Endodermal cell (in vitro differentiated cells): ENCODE results near the gene TMEM120B. TPM values are rescaled to one million over a fixed set of nuclear protein-coding genes. Genes with fewer than 3 reads are reported as not detected.

Source experiments
- DNase-seq: peaks from one replicate; pipeline ENCODE4 v3.0.0-alpha.2; 2017
- H3K27ac ChIP-seq: 2 replicates; pipeline ENCODE4 v1.5.1; 2013; ENCODE audit warnings: mild to moderate bottlenecking, low read depth, low read length, moderate library complexity
- H3K27me3 ChIP-seq: 2 replicates; pipeline ENCODE4 v1.6.1; 2013; ENCODE audit warnings: mild to moderate bottlenecking, low read length, moderate library complexity; ENCODE audit not compliant: insufficient read depth, control insufficient read depth, poor library complexity, severe bottlenecking
- H3K36me3 ChIP-seq: 2 replicates; pipeline ENCODE4 v1.7.0; 2013; ENCODE audit warnings: mild to moderate bottlenecking, low read length, moderate library complexity; ENCODE audit not compliant: control insufficient read depth, insufficient read depth
- H3K4me1 ChIP-seq: one replicate; pipeline ENCODE4 v1.7.0; 2013; ENCODE audit warnings: low read length; ENCODE audit not compliant: control insufficient read depth, insufficient read depth
- H3K4me3 ChIP-seq: 2 replicates; pipeline ENCODE4 v1.5.1; 2013; ENCODE audit warnings: mild to moderate bottlenecking, low read length, moderate library complexity
- H3K9ac ChIP-seq: 2 replicates; pipeline ENCODE4 v1.6.1; 2013; ENCODE audit warnings: mild to moderate bottlenecking, low read length, moderate library complexity; ENCODE audit not compliant: poor library complexity, severe bottlenecking; ENCODE audit errors: extremely low read depth
- H3K9me3 ChIP-seq: 2 replicates; pipeline ENCODE4 v1.6.1; 2013; ENCODE audit warnings: mild to moderate bottlenecking, low read length, moderate library complexity; ENCODE audit not compliant: control insufficient read depth
- H3K27ac Mint-ChIP-seq: 2 replicates; pipeline ENCODE4 v1.8.0; 2020; ENCODE audit warnings: mixed read lengths
- H3K27me3 Mint-ChIP-seq: 2 replicates; pipeline ENCODE4 v1.8.0; 2021; ENCODE audit warnings: mild to moderate bottlenecking, mixed read lengths; ENCODE audit not compliant: insufficient read depth
- H3K36me3 Mint-ChIP-seq: 2 replicates; pipeline ENCODE4 v1.8.0; 2020; ENCODE audit warnings: low read depth, mixed read lengths
- H3K4me1 Mint-ChIP-seq: 2 replicates; pipeline ENCODE4 v1.8.0; 2020; ENCODE audit warnings: mixed read lengths
- H3K4me3 Mint-ChIP-seq: 2 replicates; pipeline ENCODE4 v1.8.0; 2020; ENCODE audit warnings: mild to moderate bottlenecking, moderate library complexity, mixed read lengths
- H3K9me3 Mint-ChIP-seq: 2 replicates; pipeline ENCODE4 v1.8.0; 2020; ENCODE audit warnings: mild to moderate bottlenecking, mixed read lengths
- WGBS, 2 experiments: methylation state at CpG; one replicate each; pipeline versions ENCODE4 v1.1.5 to v1.1.7; 2013; ENCODE audit warnings: missing lambda C conversion rate in 2 of 2, mixed read lengths in 1 of 2; ENCODE audit not compliant: insufficient coverage in 1 of 2, insufficient read length in 1 of 2; 5-methylcytosine and 5-hydroxymethylcytosine counted together
- total RNA-seq, 2 donors: library from RNA; stranded (reverse); fragmentation: NEBNext Ultra II Directional in 1 of 2; extraction: Animal tissue kit (Norgen Biotek cat#: 25700) in 1 of 2; gene quantifications; 2 replicates in 1 of 2; 3 replicates in 1 of 2; pipeline ENCODE4 v1.2.1, GENCODE V29; 2021
- TF ChIP-seq, protein P1 (sequence below): fragments of 200-600 bp; sonication (generic); conservative IDR thresholded peaks from 2 replicates; pipeline ENCODE4 v1.5.0; 2021; ENCODE audit warnings: antibody characterized with exemption, mild to moderate bottlenecking

The TMEM120B gene
- total RNA-seq, 2 donors from 2014 or later: 21.8 to 25.3 TPM

DNA sequence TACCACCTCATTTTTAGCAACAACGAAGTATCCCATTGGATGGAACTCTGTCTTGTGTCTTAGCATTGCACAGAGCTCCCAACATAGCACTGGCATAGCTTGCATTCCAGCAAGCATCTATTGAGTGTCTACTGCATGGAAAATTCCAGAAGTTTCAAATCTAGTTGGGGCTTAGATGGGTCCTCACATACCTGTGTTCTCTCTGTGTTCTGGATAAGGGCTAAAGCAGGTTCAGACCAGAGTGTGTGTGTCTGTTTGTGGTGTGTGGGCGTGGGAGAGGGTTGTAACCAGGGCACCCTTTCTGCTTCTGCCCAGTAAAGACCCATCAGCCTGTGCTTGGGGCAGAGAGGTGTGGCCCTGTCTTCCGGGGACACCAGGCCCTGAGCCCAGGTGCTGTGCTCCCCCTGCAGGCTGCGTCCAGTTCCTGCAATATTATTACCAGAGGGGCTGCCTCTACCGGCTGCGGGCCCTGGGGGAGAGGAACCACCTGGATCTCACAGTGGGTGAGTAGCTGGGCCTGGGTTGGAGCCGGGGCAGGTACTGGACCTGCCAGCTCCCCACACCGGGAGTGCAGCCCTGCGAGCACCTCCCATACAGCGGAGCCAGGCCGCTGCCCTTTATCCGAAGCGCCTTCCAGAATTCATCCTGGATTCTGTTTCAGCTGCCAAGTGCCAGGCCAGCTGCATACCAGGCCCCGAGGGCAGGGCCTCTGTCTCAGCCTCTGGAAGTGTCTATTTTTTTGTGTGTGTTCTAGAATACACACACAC, 60.6 kb downstream of the TMEM120B start:
- Histone ChIP-seq H3K9ac (no peak overlapping the region), H3K4me3 (no peak overlapping the region), H3K36me3 (peaks cover 18% of the 10 kb centered on the region), H3K27ac (no peak overlapping the region), H3K9me3 (no peaks in the 10 kb centered on the region), H3K4me1 (peaks cover 7% of the 10 kb centered on the region), H3K27me3 (no peaks in the 10 kb centered on the region)
- Mint-ChIP-seq H3K9me3 (no peaks in the 10 kb centered on the region), H3K27ac (no peak overlapping the region), H3K27me3 (no peaks in the 10 kb centered on the region), H3K36me3 (peaks cover 1% of the 10 kb centered on the region), H3K4me1 (peaks cover 5% of the 10 kb centered on the region), H3K4me3 (no peak overlapping the region)
- TF ChIP-seq, protein P1, sequence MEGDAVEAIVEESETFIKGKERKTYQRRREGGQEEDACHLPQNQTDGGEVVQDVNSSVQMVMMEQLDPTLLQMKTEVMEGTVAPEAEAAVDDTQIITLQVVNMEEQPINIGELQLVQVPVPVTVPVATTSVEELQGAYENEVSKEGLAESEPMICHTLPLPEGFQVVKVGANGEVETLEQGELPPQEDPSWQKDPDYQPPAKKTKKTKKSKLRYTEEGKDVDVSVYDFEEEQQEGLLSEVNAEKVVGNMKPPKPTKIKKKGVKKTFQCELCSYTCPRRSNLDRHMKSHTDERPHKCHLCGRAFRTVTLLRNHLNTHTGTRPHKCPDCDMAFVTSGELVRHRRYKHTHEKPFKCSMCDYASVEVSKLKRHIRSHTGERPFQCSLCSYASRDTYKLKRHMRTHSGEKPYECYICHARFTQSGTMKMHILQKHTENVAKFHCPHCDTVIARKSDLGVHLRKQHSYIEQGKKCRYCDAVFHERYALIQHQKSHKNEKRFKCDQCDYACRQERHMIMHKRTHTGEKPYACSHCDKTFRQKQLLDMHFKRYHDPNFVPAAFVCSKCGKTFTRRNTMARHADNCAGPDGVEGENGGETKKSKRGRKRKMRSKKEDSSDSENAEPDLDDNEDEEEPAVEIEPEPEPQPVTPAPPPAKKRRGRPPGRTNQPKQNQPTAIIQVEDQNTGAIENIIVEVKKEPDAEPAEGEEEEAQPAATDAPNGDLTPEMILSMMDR: peak; percentile 94
- 62 to 63% methylated on average over 4 to 14 of the region's 14 CpGs for WGBS, 2 experiments
- DNase-seq: peak; percentile 96

DNA sequence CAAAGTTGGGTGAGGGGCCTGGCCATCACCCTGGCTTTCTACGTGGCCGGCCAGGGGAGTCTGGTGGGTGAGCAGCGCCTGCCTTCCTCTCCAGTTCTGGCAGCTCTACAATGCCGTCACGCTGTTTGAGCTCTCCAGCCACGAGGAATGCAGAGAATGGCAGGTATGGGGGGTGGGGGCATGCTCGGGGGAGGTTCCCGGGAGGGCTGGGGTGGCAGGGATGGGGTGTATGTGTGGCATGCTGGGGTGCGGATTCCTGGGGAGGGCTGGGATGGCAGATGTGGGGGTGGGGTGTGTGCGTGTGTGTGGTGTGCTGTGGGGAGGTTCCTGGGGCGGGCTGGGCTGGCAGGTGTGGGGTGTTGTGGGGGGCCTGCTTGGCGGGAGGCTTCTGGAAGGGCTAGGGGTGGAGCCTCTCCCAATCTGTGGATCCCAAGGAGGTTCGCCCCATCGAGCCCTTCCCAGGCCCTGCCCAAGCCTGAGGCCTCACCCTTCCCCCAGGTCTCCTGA, 62.5 kb downstream of the TMEM120B start:
- H3K27ac ChIP-seq: no peak overlapping the region
- Mint-ChIP-seq H3K27ac (peak overlapping the region; percentile 72), H3K9me3 (no peaks in the 10 kb centered on the region), H3K4me3 (no peak overlapping the region), H3K4me1 (peaks cover 5% of the 10 kb centered on the region), H3K36me3 (peaks cover 10% of the 10 kb centered on the region), H3K27me3 (no peaks in the 10 kb centered on the region)
- peaks cover 7% of the 10 kb centered on the region for H3K4me1 ChIP-seq
- TF ChIP-seq, protein P1: no peak
- no peak overlapping the region for H3K9ac ChIP-seq
- H3K9me3 ChIP-seq: no peaks in the 10 kb centered on the region
- no peak overlapping the region for H3K4me3 ChIP-seq
- WGBS, 2 experiments: 78 to 93% methylated on average over 2 to 12 of the region's 14 CpGs
- H3K27me3 ChIP-seq: no peaks in the 10 kb centered on the region
- peak; percentile 87 for DNase-seq
- peaks cover 20% of the 10 kb centered on the region for H3K36me3 ChIP-seq

DNA sequence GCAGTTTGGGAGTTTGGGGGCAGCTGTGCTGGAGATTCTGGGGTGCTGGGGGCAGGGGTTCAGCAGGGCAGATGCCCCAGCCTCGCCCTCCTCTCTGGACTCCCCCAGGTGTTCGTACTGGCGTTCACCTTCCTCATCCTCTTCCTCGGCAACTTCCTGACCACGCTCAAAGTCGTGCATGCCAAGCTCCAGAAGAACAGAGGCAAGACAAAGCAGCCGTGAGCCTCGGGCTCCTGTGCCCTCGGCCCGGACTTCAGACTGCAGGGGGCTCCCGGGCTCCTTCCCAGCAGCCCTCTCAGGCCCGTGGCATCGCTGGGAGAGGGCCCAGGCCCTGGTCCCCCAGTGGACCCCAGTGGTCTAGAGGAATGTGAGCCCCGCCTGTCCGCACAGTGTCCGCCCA, 62.9 kb downstream of the TMEM120B start:
- Histone ChIP-seq H3K27ac (no peak overlapping the region), H3K9me3 (no peaks in the 10 kb centered on the region), H3K36me3 (peaks cover 24% of the 10 kb centered on the region), H3K4me1 (peaks cover 7% of the 10 kb centered on the region), H3K4me3 (no peak overlapping the region), H3K9ac (peak overlapping the region; percentile 15), H3K27me3 (no peaks in the 10 kb centered on the region)
- WGBS, 2 experiments: 89 to 92% methylated on average over 11 to 16 of the region's 16 CpGs
- peaks cover 14% of the 10 kb centered on the region for H3K36me3 Mint-ChIP-seq
- H3K9me3 Mint-ChIP-seq: no peaks in the 10 kb centered on the region
- no peak for DNase-seq
- H3K4me3 Mint-ChIP-seq: no peak overlapping the region
- H3K27me3 Mint-ChIP-seq: no peaks in the 10 kb centered on the region
- TF ChIP-seq, protein P1: no peak
- no peak overlapping the region for H3K27ac Mint-ChIP-seq
- H3K4me1 Mint-ChIP-seq: peaks cover 4% of the 10 kb centered on the region
